Tibial nerve (tissue), 4 donors: Measurements from ENCODE around the gene PABPN1L.

Experiments used
- EP300 ChIP-seq, 2 donors: sonication (generic); formaldehyde crosslinking; IDR thresholded peaks; one replicate each; pipeline ENCODE4 v1.6.1; 2017; ENCODE audit warnings: antibody characterized with exemption in 2 of 2, mild to moderate bottlenecking in 1 of 2
- POLR2A ChIP-seq, 2 donors: fragments of 450-650 bp; IDR thresholded peaks; one replicate each; pipeline ENCODE4 v1.6.1; 2017; ENCODE audit warnings: antibody characterized with exemption in 2 of 2, mild to moderate bottlenecking in 2 of 2, moderate library complexity in 2 of 2
- TF ChIP-seq, protein P1 (sequence below), 5 experiments: fragments of 200-600 bp in 3 of 5; fragments of 450-650 bp in 2 of 5; sonication (generic) in 3 of 5; IDR thresholded peaks; one replicate each; pipeline ENCODE4 v1.5.1; 2016 to 2019; ENCODE audit warnings: antibody characterized with exemption in 5 of 5, mild to moderate bottlenecking in 3 of 5, moderate library complexity in 2 of 5

DNA sequence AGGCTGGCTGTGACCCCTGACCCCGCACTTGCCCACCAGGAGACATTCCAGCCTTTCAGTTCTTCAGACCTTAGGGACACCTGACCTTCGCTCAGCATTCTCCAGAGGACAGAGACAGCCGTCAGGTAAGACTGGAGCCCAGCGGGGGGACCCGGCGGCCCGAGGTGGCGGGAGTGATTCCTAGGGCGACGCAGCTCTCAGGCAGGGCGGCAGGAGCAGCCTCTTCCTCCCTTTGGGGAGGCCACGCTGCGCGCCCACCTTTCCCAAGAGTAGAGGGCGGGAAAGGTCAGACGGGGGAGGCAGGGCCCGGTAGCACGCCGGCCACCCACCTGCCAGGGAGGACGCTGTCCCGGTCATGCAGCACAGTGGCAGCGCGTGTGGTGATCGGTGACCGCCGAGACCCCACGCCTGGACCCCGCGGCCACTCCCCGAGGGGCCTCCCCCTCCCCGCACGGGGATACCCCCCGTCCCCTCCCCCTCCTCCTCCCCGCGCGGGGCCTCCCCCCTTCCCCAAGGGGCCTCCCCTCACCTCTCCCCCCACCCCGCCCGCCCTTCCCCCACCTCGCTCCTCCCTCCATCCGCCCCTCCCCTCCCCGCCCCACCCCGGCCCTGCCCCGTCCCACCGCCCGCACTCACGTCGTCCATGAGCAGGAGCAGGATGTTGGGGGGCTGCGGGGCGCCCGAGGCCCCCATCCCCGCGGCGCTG, 10.2 kb downstream of the PABPN1L start:
- TF ChIP-seq, protein P1, sequence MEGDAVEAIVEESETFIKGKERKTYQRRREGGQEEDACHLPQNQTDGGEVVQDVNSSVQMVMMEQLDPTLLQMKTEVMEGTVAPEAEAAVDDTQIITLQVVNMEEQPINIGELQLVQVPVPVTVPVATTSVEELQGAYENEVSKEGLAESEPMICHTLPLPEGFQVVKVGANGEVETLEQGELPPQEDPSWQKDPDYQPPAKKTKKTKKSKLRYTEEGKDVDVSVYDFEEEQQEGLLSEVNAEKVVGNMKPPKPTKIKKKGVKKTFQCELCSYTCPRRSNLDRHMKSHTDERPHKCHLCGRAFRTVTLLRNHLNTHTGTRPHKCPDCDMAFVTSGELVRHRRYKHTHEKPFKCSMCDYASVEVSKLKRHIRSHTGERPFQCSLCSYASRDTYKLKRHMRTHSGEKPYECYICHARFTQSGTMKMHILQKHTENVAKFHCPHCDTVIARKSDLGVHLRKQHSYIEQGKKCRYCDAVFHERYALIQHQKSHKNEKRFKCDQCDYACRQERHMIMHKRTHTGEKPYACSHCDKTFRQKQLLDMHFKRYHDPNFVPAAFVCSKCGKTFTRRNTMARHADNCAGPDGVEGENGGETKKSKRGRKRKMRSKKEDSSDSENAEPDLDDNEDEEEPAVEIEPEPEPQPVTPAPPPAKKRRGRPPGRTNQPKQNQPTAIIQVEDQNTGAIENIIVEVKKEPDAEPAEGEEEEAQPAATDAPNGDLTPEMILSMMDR (IDR thresholded peaks at IDR 0.05) = no peak
- TF ChIP-seq EP300 (IDR thresholded peaks at IDR 0.05) (no peak), POLR2A (IDR thresholded peaks at IDR 0.05) (no peak)
